ENCODE results near the gene PDE6C.

- no peak for TF ChIP-seq EP300 (IDR thresholded peaks at IDR 0.05)
- no peak for TF ChIP-seq CTCF (IDR thresholded peaks at IDR 0.05)
- no peak for TF ChIP-seq POLR2A (IDR thresholded peaks at IDR 0.05)
Measured at GRCh38 chr10:93672022-93672678, 59.8 kb downstream of the PDE6C start.
